ENCODE measurements around the gene PROM1.

The PROM1 gene

DNA sequence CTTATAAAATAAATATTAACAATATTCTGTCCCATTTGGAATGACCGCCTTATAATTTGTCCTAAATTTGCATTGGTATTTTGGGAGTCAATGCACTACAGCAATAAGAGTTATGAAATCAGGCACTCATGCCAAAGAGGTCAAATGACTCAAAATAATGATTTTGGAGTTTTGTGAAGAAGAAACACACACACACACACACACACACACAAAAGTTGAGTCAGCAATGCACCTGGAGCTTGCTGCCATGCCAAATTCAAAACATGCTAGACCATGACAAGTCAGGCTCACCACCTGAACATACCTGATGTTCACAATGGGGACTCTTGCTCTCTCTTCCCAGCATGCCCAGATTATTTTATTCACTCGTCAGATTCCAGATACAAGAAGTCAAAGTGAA, 56.7 kb downstream of the PROM1 start:
- no peak for DNase-seq (ENCODE audit: low spot score)

DNA sequence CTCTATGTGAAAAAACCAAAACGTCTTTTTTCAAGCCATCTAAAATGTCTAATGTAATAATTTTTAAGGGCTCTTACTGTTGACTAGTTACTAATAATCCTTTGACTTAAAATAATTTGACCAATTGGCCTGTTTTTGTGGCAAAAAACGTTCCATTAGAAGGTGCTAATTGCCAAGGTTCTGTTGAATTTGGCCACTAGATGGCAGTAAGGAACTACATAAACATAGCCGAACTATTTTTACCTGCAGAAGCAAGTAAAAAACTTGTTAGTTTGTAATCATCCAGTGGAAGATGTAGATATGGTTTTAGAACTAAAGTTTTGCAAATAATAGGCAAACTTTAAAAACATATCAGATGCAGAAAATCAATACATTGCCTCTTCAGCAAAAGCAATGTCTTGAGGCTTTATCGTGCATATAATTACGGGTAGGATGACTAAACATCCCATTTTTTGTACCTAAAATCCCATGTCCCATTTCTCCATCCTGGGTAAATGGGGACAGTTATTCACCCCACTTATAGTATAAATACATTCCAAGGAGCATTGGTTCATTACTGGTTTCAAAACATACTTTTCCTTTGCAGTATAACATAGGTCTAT, 57.6 kb downstream of the PROM1 start:
- peak; percentile 49 for DNase-seq (ENCODE audit: low spot score)

DNA sequence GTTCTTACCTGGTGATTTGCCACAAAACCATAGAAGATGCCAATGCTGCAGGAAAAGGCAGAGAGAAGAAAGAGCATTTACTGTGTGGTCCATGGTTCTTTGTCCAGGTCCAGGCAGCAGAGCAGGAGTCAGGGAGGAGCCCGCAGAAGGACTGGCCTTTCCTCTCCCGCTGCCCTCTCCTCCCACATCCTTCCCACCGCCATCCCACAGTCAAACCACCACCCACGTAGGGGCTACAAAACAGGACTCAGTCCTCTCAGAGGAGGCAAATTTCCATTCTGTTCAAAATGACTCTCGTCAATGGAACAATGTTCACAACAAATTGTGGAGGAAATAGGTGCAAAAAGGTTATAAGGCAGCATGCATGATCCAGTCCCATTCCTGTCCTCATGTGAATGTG, 58.6 kb downstream of the PROM1 start:
- no peak for DNase-seq (ENCODE audit: low spot score)

DNA sequence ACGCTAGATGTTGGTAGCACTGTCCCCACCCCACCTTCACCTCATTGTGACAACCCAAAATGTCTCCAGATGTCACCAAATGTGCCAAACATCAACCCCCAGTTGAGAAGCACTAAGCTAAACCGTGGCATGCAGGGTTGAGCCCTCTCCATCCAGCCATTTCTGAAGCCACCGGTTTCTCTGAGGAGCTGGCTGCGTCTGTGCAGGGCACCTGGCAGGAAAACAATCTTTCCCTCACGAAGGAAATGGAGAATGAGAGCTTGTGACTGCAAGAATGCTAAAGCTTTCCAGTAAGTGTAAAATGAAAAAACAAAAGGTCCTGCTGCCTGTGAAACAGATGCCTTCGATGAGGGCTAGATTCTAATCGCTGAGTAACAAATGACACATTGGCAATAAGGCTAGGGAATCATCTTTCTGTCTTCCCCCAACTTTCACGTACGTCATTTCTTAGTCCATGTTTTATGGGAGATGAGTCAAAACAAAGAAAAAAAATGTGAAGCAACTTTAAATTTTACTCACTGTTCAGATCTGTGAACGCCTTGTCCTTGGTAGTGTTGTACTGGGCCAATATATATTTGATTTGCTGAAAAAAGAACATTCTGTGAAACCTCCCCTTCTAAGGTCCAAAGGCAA, 59.9 kb downstream of the PROM1 start:
- DNase-seq (ENCODE audit: low spot score) = no peak

DNA sequence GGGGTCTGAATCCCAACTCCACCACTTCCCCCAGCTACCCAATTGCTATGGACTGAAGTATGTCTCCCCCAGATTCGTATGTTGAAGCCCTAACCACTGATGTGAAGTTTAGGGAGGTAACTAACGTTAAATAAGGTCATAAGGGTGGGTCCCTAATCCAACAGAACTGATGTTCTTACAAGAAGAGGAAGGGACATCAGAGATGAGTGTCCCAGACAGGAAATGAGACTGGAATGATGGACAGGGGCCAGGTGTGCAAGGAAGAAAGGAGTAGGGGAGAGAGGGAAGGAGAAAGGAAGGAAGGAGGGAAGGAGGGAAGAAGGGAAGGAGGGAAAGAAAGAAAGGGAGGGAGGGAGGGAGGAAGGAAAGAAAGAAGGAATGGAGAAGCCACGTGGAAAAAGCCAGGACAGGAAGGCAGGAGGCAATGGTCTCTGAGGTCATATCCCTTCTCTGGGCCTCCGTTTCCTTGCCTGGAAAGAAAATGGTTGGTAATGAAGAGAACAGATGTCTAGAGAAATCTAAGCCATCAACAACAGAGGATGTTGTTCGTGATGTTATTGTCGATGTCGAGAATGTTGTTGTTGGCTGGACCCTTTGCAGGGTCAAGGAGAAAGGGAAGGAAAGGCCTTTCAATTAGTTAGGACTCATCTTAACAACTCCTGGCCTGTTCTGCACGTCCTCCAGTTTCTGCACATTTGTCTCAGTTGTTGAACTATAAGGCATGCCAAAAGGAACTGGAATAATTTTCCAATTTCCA, 61.8 kb downstream of the PROM1 start:
- no peak for DNase-seq (ENCODE audit: low spot score)

DNA sequence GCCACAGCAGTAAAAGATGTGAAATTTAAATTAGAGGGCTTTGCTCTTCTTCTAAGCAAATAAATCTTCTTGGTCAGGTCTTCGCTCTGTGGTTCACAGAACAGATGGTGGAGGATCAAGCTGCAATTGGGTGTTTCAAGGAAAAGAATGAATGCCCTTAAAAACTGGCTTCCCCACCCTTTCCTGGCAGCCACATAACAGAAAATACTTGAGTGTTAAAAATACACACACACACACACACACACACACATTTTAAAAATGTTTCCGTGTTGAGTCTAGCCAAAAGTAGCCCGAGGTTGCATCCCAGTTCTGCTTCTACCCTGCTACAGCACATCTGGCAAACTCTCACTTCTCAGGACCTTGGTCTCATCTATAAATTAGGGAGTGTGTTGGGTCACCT, 64.2 kb downstream of the PROM1 start:
- DNase-seq (ENCODE audit: low spot score) = no peak

DNA sequence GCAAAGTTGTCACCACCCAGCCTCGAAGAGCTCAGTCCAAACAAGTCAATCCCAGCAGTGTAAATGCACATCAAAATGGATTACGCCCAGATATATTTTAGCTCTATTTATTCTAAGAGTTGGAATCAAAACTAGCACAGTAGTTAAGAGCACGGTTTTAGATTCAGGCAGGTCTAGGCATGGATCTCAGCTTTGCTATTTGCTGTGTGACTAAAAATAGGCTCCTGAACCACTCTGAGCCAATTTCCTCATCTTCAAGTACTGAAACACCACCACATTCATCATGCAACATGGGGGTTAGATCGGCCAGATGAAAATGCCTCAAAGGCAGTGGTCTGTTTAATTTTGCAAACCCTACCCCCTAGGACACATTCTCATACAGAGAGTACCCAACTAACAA, 65.0 kb downstream of the PROM1 start:
- DNase-seq (ENCODE audit: low spot score) = no peak

DNA sequence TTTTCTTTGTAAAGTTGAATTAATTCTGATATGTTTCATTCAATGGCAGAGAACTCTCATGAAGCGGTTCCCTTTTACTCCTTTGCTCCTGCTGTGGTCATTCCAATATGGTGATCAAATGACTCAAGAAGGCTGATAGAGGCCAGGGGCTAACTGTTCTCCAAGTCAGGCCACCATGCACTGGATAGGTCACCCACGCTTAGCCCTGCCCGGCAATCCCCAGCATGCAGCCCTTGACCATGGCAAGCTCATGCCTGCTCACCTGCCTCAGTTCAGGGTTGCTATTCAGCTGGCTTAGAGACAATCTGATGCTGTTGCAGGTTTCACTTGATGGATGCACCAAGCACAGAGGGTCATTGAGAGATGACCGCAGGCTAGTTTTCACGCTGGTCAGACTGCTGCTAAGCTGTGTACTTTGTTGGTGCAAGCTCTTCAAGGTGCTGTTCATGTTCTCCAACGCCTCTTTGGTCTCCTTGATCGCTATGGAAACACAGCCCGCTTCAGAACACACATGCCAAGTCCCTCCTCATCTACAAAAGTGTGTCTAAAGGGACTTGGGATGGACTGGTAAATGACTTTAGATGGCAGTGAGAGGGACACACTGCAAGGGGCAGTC, 65.7 kb downstream of the PROM1 start:
- DNase-seq (ENCODE audit: low spot score) = no peak

DNA sequence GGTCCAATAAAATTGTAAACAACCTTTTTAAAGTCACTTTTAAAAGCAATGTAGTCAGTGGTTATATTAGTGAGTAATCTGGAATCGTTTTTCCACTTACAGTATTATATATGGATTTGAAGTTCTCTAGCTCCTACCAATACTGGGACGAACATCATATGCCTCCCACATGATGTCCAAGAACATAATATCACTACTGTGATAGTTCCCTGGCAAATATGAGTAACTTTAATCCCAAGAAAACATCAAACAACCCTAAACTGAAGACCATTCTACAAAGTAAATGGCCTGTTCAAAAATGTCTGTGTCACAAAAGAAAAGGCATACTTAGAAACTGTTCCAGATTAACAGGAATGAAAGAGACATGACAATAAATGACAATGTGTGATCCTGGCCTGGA, 67.3 kb downstream of the PROM1 start:
- peak; percentile 70 for DNase-seq (ENCODE audit: low spot score)

DNA sequence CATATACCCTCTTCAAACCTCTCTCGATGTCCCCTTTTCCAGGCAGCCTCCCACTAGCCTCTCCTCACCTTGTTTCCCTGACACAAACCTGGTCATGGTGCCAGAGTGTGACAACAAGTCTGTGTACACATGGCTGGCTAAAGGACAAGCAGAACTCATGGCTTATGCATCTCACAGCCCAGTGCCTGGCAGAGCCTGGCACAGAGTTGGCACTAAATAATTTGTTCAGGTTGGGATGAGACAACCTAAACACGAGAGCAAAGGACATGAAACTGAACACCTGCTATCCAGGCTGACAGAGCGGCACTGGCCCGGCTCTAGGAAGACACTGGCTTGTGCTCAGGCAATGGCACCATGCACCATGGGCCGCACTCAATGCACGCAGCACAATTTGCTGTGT, 72.7 kb downstream of the PROM1 start:
- no peak for DNase-seq (ENCODE audit: low spot score)

DNA sequence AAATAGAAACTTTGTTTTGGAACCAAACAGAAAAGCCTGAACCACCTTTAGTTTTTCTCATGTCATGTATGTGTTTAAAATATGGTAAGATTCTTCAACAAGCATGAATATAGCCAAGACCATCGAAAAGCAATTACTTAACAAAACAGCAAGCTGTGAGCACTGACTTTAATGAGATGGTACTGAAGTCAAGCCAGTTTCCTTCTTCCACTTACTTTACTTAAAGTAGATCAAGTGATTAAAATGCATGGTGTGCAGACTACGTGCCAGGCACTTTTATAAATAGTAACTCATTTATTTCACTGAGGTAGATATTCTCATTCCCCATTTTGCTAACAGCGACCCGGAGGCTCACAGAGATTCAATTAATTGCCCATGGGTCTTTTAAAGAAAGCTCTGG, 74.7 kb downstream of the PROM1 start:
- DNase-seq (ENCODE audit: low spot score) = no peak

DNA sequence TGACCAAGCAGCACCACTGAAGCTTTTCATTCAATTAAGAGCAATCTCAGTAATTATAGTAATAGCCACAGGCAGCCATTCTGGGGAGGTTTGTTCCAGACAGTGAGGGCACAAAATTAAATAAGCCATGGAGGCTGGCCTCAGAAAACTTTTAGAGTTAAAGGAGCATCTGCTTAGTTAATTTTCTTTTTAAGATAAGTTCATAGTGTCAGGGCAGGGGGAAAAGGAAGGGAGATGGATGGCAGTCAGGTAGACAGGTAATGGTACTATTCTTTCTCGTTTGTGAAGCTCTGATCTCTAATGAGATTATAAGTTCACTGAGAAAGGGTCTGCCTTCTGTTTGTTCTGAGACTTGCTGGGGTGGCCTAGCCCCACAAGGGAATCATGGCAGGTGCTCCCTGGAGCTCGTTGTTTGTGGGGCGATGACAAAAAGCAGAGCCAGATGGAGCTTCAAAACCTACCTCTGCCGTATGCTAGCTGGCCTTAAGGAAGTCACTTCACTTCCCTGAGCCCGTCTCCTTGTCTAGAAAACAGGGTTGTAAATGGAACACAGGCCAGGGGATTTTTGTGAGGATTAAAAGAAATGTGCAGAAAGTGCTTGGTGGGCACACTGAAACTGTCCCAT, 76.2 kb downstream of the PROM1 start:
- DNase-seq (ENCODE audit: low spot score) = no peak

DNA sequence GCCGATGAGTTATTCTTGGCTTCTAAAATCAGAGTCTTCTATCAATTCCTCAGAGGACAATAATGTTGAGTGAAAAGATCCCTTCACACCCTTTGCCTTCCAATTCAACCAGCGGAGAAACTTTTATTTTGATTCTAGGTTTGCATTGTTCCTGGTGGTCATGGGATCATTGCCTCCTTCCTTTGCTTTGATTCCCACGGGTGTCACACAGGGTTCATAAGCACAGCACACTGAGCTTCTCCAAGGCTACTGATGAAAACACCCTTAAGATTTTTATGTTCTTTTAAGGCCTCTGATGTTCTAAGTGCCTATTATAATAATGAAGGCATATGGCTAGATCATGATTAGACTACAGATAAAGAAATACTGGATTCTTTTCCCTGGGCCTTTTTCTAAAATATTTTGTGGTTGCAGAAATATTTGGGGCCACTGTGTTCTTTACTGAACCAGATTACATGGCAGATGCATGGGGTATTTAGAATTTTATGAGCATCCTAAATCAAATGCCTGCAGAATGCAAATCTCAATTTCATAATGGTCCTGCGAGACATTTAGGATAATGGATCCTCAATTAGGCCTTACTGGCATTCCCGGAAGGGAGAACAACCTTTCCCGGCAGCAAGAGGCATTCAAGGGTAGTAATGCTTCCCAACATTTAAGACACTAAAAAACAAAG, 76.9 kb downstream of the PROM1 start:
- no peak for DNase-seq (ENCODE audit: low spot score)

DNA sequence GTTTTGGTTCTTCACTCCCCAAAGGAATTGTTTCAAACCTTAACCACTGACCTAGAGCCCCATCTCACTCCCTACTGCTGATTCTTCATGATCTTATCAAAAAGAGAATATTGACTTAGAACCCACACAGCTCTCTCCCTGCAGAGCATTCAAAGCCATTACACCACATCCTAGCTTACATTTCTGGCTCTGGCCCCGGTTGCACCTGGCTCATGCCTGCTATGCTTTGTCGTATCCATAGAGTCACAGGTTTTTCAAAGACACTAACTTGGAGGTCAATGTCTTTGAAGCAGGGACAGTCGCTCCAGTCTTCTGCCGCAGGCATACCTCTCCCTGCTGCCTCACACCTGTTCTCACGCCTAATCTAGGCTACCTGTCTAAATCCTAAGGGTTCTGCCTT, 78.1 kb downstream of the PROM1 start:
- no peak for DNase-seq (ENCODE audit: low spot score)

DNA sequence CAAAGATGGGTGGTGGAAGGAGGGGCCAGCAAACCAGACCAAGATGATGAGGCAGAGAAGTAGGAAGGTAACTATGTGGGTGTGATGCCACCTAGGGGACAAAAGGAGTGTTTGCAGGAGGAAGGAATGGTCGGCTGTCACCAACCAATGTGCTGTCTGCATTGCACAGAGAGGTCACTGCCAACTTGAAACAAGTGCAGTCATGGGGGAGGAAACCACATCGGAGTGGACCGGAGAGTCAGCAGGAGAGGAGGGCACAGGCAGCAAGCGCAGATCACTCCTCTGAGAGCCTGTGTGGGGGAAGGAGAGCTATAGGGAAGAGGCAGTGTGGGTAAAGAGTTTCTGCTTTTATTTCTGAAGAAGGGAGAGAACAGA, 82.4 kb downstream of the PROM1 start:
- peak; percentile 75 for DNase-seq (ENCODE audit: low spot score)

DNA sequence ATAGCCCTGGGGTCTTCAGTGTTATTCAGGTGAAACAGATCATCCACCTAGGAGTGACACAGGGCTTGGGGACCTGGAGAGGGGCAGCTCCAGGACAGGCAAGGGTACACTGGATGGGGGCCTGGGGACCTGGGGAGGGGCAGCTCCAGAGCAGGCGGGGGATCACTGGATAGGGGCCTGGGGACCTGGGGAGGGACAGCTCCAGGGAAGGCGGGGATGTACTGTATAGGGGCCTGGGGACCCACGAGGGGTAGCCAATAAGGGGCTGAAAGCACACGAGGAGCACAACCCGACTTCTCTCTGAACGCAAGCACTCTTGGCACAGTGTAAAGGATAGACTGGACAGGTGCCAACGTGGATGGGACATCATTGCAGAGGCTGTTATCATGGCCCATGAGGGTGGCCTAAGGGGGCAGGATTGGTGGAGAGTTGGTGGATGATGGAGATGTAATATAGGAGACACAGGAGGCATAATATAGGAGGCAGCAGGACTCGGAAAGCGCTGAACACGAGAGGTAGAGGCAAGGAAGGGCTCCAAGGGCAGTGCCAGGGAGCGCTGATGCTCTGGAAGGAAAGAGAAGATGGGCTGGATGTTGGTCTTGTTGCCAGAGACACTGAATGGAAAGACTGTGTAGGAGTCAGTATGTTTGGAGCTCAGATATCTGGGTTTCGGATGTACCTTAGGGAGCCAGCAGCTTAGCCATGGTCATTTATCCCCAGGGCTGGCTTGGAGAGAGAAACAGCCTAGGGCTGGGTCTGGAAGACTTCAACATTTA, 82.9 kb downstream of the PROM1 start:
- DNase-seq (ENCODE audit: low spot score) = no peak

DNA sequence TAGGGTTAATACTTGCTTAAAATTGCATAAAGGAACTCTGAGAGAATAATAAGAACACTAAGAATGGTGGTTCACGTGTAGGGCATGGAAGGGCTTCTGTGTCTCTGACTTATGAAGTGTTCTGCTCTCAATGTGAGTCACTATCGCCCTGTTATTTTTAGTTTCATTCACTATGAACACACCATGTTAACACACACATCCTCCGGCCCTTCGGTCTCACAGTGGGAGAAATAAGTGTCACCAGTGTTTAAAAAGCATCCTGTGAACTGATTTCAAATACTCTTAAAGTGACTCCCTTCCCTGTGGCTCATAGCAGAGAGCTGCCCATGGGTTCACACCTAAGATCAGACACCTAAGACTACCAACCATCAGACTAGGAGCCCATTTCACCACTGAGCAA, 87.0 kb downstream of the PROM1 start:
- DNase-seq (ENCODE audit: low spot score) = no peak

DNA sequence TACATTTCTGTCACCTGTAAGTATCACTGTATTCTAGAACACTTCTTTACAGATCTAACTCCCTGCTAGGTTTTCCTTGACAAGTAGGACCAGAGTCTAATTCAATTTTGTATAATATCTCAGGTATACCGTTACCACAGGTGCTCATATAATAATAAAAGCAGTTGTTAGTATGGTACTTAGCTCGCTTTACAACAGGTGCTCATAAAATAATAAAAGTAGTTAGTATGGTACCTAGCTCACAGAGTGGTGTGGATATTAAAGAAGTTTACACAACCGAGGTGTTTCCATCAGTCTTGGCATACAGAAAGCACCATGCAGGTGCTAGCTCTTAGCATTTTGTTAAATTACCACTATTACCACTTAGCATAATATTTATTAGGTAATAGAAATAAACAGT, 88.0 kb downstream of the PROM1 start:
- no peak for DNase-seq (ENCODE audit: low spot score)

DNA sequence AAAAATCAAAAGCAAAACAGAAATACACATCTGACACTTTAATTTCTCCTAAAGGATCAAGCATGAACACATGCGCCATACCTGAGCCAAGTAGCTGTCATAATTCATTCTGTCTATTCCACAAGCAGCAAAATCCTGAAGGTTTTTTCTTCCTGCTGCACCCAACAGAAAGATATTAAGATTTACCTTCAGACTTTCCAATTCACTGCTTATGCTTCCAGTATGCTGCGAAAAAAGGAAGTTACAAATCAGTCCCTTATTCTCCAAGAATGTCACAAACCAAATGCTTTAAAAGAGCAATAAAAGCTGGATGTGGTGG, 91.7 kb downstream of the PROM1 start:
- no peak for DNase-seq (ENCODE audit: low spot score)

DNA sequence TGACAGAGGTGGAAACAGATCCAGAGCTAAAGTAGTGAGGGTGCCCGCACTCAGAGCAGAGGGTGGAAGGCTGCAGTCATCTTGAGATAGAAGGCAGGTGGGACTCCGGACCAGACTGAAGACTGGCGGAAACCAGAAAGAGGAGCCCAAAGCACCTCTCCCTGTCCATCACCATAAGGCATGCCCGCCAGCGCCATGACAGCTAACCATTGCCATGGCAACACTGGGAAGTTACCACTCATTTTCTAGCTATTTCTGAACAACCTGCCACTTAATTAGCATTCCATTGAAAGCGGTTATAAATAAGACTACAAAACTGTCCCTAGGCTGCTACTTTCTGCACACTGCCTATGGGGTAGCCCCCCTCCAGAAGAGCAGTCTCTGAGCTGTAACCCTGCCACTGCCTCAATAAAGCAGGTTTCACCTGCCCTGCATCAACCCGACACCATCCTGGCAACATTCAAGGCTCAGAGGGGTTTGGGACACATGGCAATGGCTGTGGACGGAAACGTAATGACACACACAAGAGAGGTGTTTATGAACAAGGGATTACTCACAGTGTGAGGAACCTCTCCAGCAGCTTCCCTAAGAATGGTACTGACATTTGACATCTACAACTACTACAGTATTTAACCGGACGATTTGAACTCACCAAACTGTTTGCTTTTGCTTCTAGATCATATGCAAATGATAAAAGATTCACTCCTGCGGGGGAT, 93.1 kb downstream of the PROM1 start:
- no peak for DNase-seq (ENCODE audit: low spot score)

DNA sequence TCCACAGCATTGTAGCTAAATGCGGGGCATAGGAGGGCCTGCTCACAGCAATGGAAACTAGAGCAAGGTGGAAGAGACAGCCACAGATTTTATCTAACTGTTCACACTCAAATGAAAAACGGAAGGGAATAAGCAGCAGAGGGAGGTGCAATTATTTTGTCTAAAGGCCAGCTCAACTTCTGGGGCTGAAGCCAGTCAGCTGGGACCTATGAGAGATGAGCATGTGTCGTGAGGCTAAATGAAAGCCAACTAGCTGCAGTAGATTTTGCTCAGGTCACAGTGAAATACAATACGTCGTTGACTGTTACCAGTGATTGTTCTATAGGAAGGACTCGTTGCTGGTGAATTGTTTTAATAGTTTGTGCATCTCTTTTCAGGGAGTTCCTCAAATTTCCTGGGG, 94.4 kb downstream of the PROM1 start:
- DNase-seq (ENCODE audit: low spot score) = no peak
